22Rv1 (cell line): Measurements from ENCODE around the gene OGFOD2.
"Not testable (repeated sequence)": the region's sequence is repeated elsewhere in the genome, so short reads cannot be mapped to it uniquely, and the experiment has no call there.

Source experiments
- H3K27ac ChIP-seq: fragments of 450-650 bp; 2 replicates; pipeline ENCODE4 v1.5.1; 2017
- CTCF ChIP-seq: fragments of 450-650 bp; IDR thresholded peaks from 2 replicates; pipeline ENCODE4 v1.5.1; 2017; ENCODE audit warnings: mild to moderate bottlenecking
- ZFX ChIP-seq: fragments of 450-650 bp; IDR thresholded peaks from 2 replicates; pipeline ENCODE4 v1.6.1; 2017; ENCODE audit warnings: antibody characterized with exemption, borderline replicate concordance

Gene OGFOD2

GRCh38 chr12:122934722-122935121 lies 40.3 kb upstream of the OGFOD2 start:
- no peak overlapping the region for H3K27ac ChIP-seq
- TF ChIP-seq CTCF = no peak
- no peak for TF ChIP-seq ZFX

GRCh38 chr12:122935318-122935717 lies 39.7 kb upstream of the OGFOD2 start:
- no peak overlapping the region for H3K27ac ChIP-seq
- no peak for TF ChIP-seq ZFX
- no peak for TF ChIP-seq CTCF

GRCh38 chr12:122937622-122938091 lies 37.4 kb upstream of the OGFOD2 start:
- no peak for TF ChIP-seq ZFX
- TF ChIP-seq CTCF = no peak
- H3K27ac ChIP-seq = no peak overlapping the region

GRCh38 chr12:122939125-122939524 lies 35.9 kb upstream of the OGFOD2 start:
- no peak overlapping the region for H3K27ac ChIP-seq
- TF ChIP-seq ZFX (no peak), CTCF (no peak)

- H3K27ac ChIP-seq = not testable (repeated sequence)
Measured at GRCh38 chr12:122941351-122941750, 33.7 kb upstream of the OGFOD2 start.

- H3K27ac ChIP-seq = no peak overlapping the region
- TF ChIP-seq CTCF = no peak
- no peak for TF ChIP-seq ZFX
Measured at GRCh38 chr12:122942637-122943036, 32.4 kb upstream of the OGFOD2 start.

- H3K27ac ChIP-seq = no peak overlapping the region
Measured at GRCh38 chr12:122943196-122943595, 31.8 kb upstream of the OGFOD2 start.

More at GRCh38 chr12:122943196-122943595, 31.8 kb upstream of the OGFOD2 start:
- no peak for TF ChIP-seq CTCF
- no peak for TF ChIP-seq ZFX
